ENCODE measurements around the gene P2RX3. TPM values are rescaled to one million over a fixed set of nuclear protein-coding genes. Genes with fewer than 3 reads are reported as not detected.

The P2RX3 gene
- total and polyA plus RNA-seq, 10 of the 15 experiments (the other 5 are each of a cell fraction or from before 2014, with no cell fraction given): 0.05 to 0.12 TPM; not detected in 8

DNA sequence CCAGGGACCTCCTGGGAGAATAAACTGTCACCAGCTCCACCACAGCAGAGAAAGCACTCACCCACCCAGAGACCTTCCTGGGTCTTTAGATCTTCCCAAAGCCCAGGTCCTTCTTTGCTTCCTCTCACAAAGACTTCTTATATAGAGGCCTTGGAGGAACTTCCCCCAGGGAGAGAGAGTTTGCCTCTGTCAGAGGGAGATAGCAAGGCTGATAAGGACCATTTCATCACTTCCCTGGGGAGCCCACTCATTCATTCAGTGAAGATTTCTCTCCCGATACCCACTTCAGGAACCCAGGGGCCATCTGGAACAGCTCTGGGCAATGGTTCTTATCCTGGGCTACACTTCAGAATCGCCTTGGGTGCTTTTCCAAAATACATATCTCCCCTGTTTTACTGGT is 52.4 kb downstream of the P2RX3 start, which contains the start of gene PRG2:
Gene PRG2 (minus strand): TSS at position 116 of the 400 bp plus-strand sequence. CDS start 706 bp downstream, outside the sequence.
- ChIA-PET POLR2A (no interaction called here), RAD21 (ENCODE audit: unreplicated experiment) (no interaction called here), CTCF (no interaction called here), SMC1A (ENCODE audit: uncharacterized antibody, unreplicated experiment) (no interaction called here)
- FAIRE-seq: no peak
- no TSS peak for BruUV-seq (replicated peaks)
- H3K9ac ChIP-seq (ENCODE audit: control insufficient read depth, insufficient read depth, low read length): no peak within 1 kb of the TSS
- in situ Hi-C loops (cut with MboI): no loop called here
- H3K79me2 ChIP-seq (ENCODE audit: control insufficient read depth, insufficient read depth, low read length): no peaks in the 10 kb centered on the region
- DNase-seq (ENCODE audit: low read depth, low spot score): no peak
- H3K4me2 ChIP-seq (ENCODE audit: control insufficient read depth, insufficient read depth): no peak within 1 kb of the TSS
- H3K4me1 ChIP-seq (ENCODE audit: control insufficient read depth, insufficient read depth, low read length): no peaks in the 10 kb centered on the region
- no peak within 1 kb of the TSS for H3K27ac ChIP-seq (ENCODE audit: control insufficient read depth, insufficient read depth)
- WGBS (ENCODE audit: insufficient coverage, insufficient replicate concordance, low lambda C conversion rate, missing lambda C conversion rate): 53% methylated on average over 2 of the region's 2 CpGs
- intact Hi-C loops (cut with micrococcal nuclease; ENCODE audit: unreplicated experiment): no loop called here
- no peak for ATAC-seq
- H2AFZ ChIP-seq (ENCODE audit: control insufficient read depth, low read depth, low read length): no peak within 1 kb of the TSS
- H3K36me3 ChIP-seq (ENCODE audit: control insufficient read depth in 2 of 2, insufficient read depth in 2 of 2, low read length in 1 of 2): no peaks in the 10 kb centered on the region
- H4K20me1 ChIP-seq (ENCODE audit: control insufficient read depth, insufficient read depth): no peaks in the 10 kb centered on the region
- H3K27me3 ChIP-seq (replicated peaks in 1 of 2; ENCODE audit: control insufficient read depth in 2 of 2, insufficient read depth in 2 of 2, low read length in 1 of 2): no peaks in the 10 kb centered on the region
- H3K4me3 ChIP-seq: no peak within 1 kb of the TSS
- no peak for TF ChIP-seq NBN (IDR thresholded peaks at IDR 0.05)
- H3K9me3 ChIP-seq (replicated peaks; ENCODE audit: control insufficient read depth, insufficient read depth, low read length): no peaks in the 10 kb centered on the region

- H3K4me1 ChIP-seq (ENCODE audit: control insufficient read depth, insufficient read depth, low read length): no peaks in the 10 kb centered on the region
- no peak overlapping the region for H3K9ac ChIP-seq (ENCODE audit: control insufficient read depth, insufficient read depth, low read length)
- no peak for FAIRE-seq
- in situ Hi-C loops (cut with MboI): no loop called here
- H3K4me3 ChIP-seq: no peak overlapping the region
- ChIA-PET CTCF (no interaction called here), POLR2A (no interaction called here), SMC1A (ENCODE audit: uncharacterized antibody, unreplicated experiment) (no interaction called here), RAD21 (ENCODE audit: unreplicated experiment) (interaction anchor here (0.6 kb wide), 1 partner anchor 22 kb away, joined by 5 read pairs; no protein-coding TSS in a partner anchor)
- no peak for ATAC-seq
- H3K36me3 ChIP-seq (ENCODE audit: control insufficient read depth in 2 of 2, insufficient read depth in 2 of 2, low read length in 1 of 2): no peaks in the 10 kb centered on the region
- WGBS (ENCODE audit: insufficient coverage, insufficient replicate concordance, low lambda C conversion rate, missing lambda C conversion rate): 99% methylated on average over 3 of the region's 3 CpGs
- TF ChIP-seq NFXL1 (IDR thresholded peaks at IDR 0.05; ENCODE audit: borderline replicate concordance): no peak
- TF ChIP-seq ZNF24 (IDR thresholded peaks at IDR 0.05): no peak
- no peak for TF ChIP-seq SIX5 (IDR thresholded peaks at IDR 0.05; ENCODE audit: low read depth, low read length, severe bottlenecking)
- TF ChIP-seq TAF1 (IDR thresholded peaks at IDR 0.05; ENCODE audit: borderline replicate concordance, low read depth, low read length): no peak
- no peak for TF ChIP-seq POLR2AphosphoS2 (IDR thresholded peaks at IDR 0.05; ENCODE audit: low read depth, low read length)
- no peak for DNase-seq (ENCODE audit: low read depth, low spot score)
- H2AFZ ChIP-seq (ENCODE audit: control insufficient read depth, low read depth, low read length): no peak overlapping the region
- no peaks in the 10 kb centered on the region for H4K20me1 ChIP-seq (ENCODE audit: control insufficient read depth, insufficient read depth)
- H3K4me2 ChIP-seq (ENCODE audit: control insufficient read depth, insufficient read depth): no peak overlapping the region
- BruUV-seq (replicated peaks): no TSS peak
- no peak overlapping the region for H3K27ac ChIP-seq (ENCODE audit: control insufficient read depth, insufficient read depth)
- H3K9me3 ChIP-seq (replicated peaks; ENCODE audit: control insufficient read depth, insufficient read depth, low read length): no peaks in the 10 kb centered on the region
- intact Hi-C loops (cut with micrococcal nuclease; ENCODE audit: unreplicated experiment): no loop called here
- H3K27me3 ChIP-seq (replicated peaks in 1 of 2; ENCODE audit: control insufficient read depth in 2 of 2, insufficient read depth in 2 of 2, low read length in 1 of 2): no peaks in the 10 kb centered on the region
- H3K79me2 ChIP-seq (ENCODE audit: control insufficient read depth, insufficient read depth, low read length): no peaks in the 10 kb centered on the region
Observed at GRCh38 chr11:57391111-57391510, 53.0 kb downstream of the P2RX3 start.
